M059J (cell line): ENCODE data around the gene OXNAD1. TPM values are rescaled to one million over a fixed set of nuclear protein-coding genes. Genes with fewer than 3 reads are reported as not detected.

Source experiments
- DNase-seq: peaks from one replicate; pipeline ENCODE4 v3.0.0-alpha.2; 2012; ENCODE audit warnings: low read depth
- total RNA-seq: library from RNA; depleted of rRNA; stranded (reverse); fragments of >200 nt; shearing (Covaris generic); gene quantifications from 2 replicates; pipeline ENCODE4 v1.2.3, GENCODE V29; 2014

The OXNAD1 gene
- total RNA-seq, 1 experiment from 2014 or later: 7.9 TPM

DNA sequence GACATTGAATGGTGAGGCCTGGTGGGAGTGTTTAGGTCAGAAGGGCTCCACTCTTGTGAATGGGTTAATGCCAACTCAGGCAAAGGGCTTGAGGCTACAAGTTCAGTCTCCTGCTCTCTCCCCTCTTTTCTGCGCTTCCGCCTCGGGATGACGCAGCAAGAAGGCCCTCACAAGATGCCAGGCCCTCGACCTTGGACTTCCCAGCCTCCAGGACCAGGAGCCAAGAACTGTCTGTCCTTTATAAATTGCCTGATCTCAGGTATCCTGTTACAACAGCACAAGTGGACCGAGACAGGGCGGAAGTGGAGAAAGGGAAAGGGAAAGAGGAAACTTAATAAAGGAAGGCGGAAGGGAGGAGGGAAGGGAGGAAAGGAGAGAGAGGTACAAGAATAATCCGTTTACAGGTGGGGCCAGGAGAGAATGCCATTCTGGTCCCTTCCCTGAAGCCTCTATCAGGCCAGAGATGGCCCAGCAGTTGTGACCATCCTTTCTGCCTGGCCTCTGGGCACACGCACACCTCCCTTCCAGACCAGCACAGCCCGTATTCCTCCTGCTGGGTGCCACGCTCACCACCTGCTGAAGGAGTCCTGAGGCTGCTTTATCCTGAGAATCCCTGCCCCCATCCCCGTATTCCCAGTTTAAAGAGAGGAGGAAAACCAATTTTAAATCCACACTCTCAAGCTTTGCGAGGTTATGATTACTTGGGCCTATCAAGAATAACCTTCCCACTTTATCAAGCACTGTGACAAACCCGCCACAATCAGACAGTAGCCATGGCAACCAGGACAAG is 64.2 kb downstream of the OXNAD1 start:
- no peak for DNase-seq

DNA sequence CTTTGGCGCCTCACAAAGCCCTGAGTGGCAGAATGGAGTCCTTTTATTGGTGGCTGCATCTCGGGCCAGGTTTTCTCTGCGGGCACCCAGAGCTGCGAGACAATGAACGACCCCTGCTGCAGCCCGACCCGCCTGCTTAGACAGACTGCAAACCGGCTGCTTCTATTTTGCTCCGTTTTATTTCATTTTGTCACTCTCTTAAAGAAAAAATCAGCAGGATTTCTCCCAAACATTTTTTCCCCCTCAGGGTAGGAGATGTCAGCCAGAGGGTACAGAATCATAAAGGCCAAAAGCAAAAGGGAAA is 64.8 kb downstream of the OXNAD1 start:
- DNase-seq: no peak

DNA sequence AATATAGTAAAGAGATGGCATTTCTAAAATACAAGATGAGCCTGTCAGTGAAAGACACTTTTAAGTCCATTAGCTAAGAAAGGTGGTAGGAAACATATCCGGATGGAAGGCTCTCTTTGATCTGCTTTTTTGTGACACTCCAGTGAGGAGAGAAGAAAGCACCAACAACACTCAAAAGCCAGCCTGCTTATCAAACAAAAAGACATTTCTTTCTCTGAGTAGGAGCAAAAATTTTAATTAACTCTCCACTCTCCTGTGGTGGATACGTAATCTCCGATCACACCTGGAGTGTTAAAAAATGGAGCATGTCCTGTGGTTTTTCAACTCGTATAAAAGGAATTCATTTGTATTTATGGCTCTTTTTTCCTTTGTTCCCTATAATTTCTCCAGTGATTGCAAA is 65.3 kb downstream of the OXNAD1 start:
- DNase-seq: no peak

DNA sequence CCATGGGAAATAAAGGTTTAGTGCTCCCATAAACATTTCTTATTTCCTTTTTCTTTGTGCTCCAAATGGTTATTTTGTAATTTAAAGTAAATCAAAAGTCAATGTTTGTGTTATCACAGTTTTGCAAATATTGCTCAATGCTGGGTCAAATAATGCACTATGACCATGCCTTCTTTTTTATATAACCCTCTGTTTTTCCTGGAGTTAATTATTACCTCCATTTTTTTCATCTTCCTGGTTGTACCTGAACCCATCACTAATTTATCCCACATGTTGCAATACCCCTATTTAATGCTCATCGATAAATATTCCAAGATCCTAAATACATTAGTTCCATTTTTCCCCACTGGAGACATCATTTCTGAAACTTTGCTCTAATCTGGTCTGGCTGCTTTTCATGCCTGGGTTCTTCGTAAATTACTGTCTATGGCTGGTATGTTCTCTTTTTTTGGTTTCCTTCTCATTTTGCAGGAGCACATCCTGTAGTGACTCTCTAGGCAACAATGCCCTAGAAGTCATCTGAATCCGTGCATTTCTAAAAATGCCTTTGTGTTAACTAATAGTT is 66.4 kb downstream of the OXNAD1 start:
- DNase-seq: no peak

DNA sequence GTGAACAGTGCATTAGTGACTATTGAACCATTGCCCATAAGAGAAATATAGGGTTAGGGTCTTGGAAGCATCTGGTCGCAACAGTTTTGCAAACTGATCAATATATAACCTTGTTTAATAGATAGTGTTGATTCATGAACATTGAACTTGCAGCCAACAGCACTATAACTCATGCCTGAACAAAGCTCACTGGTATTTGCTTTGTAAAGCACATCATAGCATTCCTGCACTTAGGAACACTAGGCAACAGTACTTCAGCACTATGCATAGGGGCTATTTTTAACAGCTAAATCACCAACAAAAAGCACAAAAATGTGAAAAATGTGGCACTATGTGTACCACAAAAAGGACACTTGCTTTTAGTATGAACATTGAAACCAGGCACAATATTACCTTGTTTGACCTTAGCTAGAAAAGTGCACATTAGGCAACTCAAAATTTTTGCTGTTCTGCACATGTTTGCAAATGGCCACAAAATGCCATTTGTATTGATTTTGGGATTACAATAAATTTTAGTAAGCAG is 68.0 kb downstream of the OXNAD1 start:
- peak; percentile 19 for DNase-seq

DNA sequence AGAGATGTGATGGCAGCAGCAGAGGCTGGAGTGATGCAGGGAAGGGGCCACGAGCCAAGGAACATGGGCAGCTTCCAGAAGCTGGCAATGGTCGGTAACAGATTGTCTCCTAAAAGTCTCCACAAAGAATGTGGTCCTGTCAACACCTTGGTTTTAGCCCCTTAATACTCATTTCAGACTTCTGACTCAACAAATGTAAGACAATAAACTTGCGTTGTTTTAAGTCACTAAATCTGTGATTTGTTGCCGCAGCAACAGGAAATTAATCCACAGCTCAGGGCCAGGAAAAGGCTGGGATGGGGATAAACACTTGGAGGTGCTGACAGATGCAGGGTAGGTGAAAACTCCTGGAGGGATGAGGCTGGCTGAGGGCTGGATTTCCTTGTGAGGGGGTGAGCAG is 69.9 kb downstream of the OXNAD1 start:
- peak; percentile 22 for DNase-seq

DNA sequence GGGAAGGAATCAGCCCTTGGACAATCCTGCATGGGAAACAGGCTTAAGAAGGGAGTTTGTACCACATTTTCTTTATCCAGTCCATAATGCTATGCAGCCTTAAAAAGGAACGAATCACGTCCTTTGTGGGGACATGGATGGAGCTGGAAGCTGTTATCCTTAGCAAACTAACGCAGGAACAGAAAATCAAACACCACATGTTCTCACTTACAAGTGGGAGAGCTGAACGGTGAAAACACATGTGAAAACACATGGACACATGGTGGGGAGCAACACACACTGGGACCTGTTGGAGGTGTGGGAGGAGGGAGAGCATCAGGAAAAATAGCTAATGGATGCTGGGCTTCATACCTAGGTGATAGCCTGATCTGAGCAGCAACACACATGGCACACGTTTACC is 70.3 kb downstream of the OXNAD1 start:
- DNase-seq: no peak

DNA sequence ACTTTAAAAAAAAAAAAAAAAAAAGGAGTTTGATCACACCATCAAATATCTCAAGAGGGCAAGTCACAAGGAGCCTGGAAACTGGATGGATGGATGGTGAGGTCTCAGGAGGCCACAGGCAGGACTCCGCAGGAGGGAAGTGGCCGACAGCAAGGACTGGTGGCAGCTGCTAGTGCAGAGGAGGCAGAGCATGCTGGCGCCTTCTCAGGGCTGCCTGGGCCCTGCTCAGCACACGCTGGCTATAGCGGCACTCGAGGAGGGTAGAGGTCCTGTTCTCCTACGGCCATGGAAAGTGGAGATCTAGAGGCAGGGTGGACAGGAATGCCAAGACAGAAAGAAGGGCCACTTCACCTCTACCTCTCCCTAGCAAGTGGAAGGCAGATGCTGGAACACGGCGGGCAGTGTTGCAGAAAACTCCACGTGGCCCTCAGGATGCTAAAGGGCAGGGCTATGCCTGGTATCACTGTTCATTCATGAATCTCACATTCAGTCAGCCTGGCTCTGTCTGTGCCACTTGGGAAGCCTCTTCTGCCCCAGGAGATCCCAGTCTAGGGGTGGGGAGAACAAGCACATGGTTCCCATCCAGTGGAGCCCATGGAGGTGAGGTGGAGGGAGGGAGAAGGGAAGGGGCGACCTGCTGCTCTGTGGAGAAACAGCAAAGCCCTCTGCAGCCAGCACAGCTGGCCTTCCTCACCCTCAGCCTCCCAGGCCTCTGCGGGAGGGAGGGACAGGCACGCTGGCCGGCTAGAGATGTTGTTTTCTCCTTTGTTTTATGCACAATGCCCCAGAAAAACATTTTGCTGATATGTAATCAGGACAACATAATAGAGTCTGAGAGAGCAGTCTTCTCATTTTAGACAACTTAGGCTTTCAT is 71.0 kb downstream of the OXNAD1 start:
- DNase-seq: no peak

DNA sequence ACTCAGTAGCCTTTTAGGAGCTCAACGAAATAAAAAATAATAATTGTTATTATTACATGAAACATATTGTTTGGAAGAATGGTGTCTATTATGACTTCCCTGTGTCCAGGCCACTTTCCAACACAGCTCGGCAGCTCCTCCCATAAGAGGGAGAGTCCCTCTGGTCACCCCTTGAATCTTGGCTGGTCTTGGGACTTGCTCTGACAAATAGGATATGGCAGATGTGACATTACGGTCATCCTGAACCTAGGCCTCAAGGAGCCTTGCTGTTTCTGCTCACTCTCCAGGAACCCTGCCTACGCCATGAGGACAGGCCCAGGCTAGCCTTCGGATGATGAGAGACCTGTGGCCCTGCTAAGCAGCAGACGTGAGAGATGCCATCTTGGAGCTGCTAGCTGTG is 71.8 kb downstream of the OXNAD1 start:
- DNase-seq: no peak

DNA sequence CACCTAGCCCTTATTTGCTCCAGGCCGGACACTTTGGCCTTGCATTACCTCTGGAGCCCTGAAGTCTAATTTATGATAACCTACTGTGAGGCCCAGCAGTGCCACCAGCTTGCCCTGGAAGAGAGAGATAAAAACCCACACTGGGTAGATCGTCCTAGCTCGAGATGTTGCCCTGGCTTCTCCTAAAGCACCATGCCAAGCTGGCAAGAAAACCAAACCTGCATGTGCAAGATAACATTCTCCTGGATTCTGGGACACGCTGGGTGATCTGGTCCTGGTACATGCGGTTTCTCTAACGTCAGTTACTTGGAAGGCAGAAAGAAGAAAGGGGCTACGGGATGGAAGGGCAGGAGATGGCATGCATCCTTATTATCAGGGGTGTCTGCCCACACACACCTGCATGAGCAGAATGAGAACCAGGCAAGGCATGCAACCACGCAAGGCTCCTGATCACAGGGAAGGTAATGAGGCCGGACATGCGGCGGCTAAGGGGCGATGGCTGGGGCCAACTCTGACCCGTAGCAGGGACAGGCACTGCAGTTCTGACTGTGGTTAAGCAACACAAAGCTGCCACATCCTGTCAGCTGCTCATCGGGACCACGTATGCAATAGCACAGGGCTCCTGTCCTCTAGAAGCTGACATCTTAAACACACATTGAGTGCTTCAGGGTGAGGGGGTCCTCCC is 73.0 kb downstream of the OXNAD1 start:
- no peak for DNase-seq

DNA sequence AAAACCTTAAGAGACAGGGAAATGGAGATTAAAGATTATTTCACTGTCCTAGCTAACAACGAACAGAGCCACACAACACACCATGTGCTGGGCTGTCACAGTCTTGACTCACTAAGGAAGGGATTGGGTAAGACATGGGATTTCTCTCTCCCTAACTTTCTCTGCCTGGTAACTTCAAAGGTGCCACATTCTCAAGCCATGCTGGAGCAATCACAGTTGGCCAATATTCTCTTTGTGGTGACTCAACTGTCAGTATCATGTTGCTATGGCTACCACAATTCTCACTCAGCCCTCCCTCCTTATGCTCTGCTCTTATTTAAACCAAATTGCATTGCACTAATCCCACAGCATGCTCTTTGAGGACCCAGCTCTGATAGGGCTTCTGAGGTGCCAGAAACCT is 74.0 kb downstream of the OXNAD1 start:
- peak; percentile 84 for DNase-seq

DNA sequence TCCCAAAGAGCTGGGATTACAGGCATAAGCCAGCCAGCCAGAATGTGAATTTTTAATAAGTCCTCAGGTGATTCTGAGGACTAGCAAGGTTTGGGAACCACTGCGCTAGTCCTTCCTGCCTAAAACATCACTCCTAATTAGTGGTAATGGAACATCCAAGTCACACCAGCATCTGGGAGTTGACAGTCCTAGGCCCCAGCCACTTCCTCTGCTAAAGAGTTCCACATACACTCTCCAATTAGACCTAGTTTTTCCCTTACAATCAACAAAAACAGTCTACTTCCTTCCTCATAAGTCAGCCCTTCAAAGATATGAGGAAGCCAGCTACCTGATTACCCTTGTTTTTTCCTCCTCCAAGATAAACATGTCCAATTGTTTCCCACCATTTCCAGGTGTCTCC is 78.1 kb downstream of the OXNAD1 start:
- DNase-seq: no peak

DNA sequence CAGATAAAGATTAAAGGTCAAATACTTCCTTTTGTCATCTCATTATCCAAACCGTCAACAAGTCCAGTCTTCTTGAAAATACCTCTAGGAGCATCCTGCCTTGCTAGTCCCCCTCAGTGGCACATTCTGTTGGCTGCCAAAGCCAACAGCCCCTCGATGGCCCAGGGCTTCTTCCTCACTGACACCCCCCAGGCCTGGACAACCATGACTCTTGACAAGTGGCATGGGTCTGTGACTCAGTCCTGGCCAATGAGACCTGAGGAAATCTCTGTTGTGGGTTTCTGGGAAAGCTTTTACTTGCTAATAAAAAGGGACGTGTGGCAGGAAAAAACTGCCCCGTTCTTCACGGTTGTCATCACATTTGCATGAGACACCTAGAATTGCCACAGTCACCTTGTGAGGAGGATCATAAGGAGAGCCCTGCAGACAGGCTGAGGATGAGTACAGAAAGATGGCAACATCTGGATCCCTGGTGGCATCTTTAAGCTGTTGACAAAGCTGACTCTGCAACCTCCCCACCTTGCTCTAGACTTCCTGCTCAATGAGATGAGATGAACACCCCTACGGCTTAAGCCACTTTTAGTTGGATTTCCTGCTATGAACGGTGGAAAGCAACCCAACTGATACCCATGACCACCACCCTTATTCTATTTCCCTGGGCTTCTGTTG is 81.5 kb downstream of the OXNAD1 start:
- DNase-seq: no peak

DNA sequence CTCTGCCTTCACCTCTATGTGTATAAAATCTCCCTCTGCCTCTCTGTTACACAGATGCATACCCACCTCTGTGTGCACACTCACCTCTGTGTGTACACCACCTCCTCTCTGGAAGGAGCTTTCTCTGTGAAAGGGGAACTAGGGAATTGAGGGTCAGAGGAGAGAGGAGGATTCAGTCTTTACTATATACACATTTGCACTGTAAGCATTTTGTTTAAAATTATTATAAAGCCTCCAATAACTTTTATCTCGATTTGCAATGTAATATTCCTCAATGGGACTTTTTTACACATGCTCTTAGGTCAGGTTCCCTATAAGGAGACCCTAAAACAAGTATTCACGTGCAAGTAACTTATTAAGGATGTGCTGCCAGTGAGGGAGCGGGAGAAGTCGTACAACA is 82.5 kb downstream of the OXNAD1 start:
- no peak for DNase-seq

DNA sequence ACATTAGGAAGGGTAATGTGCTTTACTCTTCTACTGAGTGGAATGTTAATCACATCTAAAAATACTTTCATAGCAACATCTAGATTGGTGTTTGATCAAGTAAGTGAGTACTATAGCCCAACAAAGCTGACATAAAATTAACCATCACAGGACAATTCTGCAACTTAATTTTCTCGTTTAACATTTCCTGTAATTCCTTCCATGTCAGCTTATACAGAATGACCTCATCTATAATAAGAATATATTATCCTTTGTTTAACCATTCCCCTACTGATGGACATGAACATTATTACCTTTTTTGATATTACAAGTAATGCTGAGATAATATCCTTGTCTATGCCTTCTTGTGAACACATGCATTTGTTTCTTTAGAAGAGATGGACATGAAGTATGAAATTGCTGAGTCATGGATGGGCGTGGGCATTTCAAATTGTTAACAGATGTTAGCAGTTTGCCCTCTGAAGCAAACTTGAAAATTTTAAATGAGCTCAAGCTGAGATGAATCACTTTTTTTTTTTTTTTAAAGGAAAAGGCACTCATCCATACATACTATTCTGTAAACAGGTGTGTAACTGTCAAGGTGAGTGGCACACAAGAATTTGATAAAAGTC is 85.1 kb downstream of the OXNAD1 start:
- peak; percentile 67 for DNase-seq

DNA sequence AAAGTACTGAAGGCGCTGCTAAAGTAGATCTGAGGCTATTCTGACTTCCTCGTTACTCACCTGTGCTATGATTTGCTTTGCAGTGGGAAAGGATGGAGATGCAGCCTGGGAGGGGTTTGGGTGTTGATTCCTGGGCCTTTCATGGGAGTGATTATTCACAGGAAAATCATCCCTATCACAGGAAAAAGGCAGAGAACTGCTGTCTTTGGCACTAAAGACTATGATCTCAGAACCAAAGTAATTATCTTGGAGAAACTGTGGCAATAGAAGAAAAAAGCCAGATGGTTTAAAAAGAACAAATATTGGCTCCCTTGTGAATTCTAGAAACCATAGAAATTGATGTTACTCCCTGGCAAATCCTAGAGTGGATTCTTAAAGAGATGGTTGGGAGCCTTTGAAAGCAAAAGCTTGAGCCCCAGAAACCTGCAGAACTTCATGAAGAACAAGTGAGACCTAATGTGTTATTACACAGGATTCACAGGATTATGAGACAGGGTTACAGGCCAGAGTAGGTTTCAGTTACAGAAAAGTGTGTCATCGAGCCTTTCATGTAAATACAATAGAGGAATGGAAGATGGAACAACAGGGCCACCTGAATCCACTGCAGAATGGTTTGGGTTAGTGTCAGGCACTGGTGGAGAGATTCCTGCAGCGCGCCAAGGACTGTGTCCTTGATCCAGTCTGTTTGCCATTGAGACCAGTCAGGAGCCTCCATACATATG is 85.7 kb downstream of the OXNAD1 start:
- peak; percentile 12 for DNase-seq

DNA sequence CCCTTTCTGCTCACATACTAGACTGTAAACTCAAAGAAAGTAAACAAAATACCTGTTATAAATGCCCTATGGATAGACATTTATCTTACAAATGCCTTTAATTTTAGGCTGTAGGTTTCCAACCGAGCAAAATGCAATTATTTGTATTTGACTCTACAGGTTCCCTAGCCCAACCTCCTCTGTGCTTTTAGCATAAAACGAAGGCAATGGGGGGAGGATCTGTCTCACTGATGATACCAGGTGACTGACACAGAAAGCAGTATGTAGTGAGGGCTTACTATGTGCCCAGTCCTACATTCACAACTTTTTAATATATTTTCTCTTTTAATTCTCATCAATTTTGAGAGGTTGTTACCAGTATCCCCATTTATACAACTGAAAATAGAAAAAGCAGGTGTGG is 87.4 kb downstream of the OXNAD1 start:
- no peak for DNase-seq

DNA sequence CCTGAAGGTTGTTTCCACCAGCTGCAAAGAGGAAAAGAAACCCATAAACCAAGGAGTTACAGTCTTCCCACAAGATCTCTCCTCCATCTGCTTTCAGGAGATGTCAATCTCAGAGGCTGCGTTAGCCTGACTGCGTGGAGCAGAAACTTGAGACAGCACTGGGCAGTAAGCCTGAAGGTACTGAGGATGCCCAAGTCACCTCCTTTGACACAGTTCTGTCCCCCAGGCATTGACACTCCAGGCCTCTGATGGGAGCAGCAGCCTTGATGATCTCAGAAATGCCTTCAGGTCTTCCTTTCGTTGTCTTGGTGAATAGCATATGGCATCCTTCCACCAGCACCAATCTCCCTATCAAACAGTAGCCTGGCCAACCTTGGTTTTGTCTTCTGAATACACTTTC is 89.3 kb downstream of the OXNAD1 start:
- DNase-seq: no peak
